Trophoblast cell (in vitro differentiated cells and primary cell): ENCODE data around the gene DYNLT1.

Source experiments
- DNase-seq, 2 donors: peaks; one replicate each; pipeline ENCODE4 v3.0.0-alpha.2; 2016
- H2AFZ ChIP-seq: 2 replicates; pipeline ENCODE4 v1.6.1; 2013; ENCODE audit warnings: low read length, moderate library complexity, mild to moderate bottlenecking; ENCODE audit not compliant: insufficient read depth, poor library complexity
- H2AK5ac ChIP-seq: 2 replicates; pipeline ENCODE4 v1.6.1; 2013; ENCODE audit warnings: mild to moderate bottlenecking, low read length
- H2BK120ac ChIP-seq: 2 replicates; pipeline ENCODE4 v1.6.1; 2013; ENCODE audit warnings: low read length, mild to moderate bottlenecking, moderate library complexity; ENCODE audit not compliant: insufficient read depth, poor library complexity
- H2BK12ac ChIP-seq: 2 replicates; pipeline ENCODE4 v1.6.1; 2013; ENCODE audit warnings: mild to moderate bottlenecking, low read length, moderate library complexity
- H2BK5ac ChIP-seq: 2 replicates; pipeline ENCODE4 v1.6.1; 2013; ENCODE audit warnings: low read length, low read depth, moderate library complexity, mild to moderate bottlenecking; ENCODE audit not compliant: poor library complexity
- H3K14ac ChIP-seq: 2 replicates; pipeline ENCODE4 v1.6.1; 2013; ENCODE audit warnings: mild to moderate bottlenecking, low read length
- H3K18ac ChIP-seq: 2 replicates; pipeline ENCODE4 v1.6.1; 2013; ENCODE audit warnings: mild to moderate bottlenecking, low read length
- H3K23ac ChIP-seq: 2 replicates; pipeline ENCODE4 v1.6.1; 2013; ENCODE audit warnings: low read length
- H3K27ac ChIP-seq: 2 replicates; pipeline ENCODE4 v1.5.1; 2013; ENCODE audit warnings: low read depth, mild to moderate bottlenecking, inconsistent platforms, low read length, moderate library complexity
- H3K27me3 ChIP-seq: 2 replicates; pipeline ENCODE4 v1.6.1; 2013; ENCODE audit warnings: inconsistent platforms, mild to moderate bottlenecking, low read length, moderate library complexity; ENCODE audit not compliant: insufficient read depth
- H3K36me3 ChIP-seq, 2 experiments: 1 replicate in 1 of 2; 2 replicates in 1 of 2; pipeline ENCODE4 v1.6.1; 2013; ENCODE audit warnings: low read length in 2 of 2, mild to moderate bottlenecking in 2 of 2, moderate library complexity in 1 of 2; ENCODE audit not compliant: insufficient read depth in 2 of 2, control insufficient read depth in 1 of 2
- H3K4ac ChIP-seq: 2 replicates; pipeline ENCODE4 v1.6.1; 2013; ENCODE audit warnings: low read depth, mild to moderate bottlenecking, low read length, moderate library complexity
- H3K4me1 ChIP-seq, 2 experiments: 1 replicate in 1 of 2; 2 replicates in 1 of 2; pipeline ENCODE4 v1.6.1; 2013; ENCODE audit warnings: low read length in 2 of 2, mild to moderate bottlenecking in 2 of 2, moderate library complexity in 1 of 2; ENCODE audit not compliant: insufficient read depth in 2 of 2, control insufficient read depth in 1 of 2
- H3K4me2 ChIP-seq: 2 replicates; pipeline ENCODE4 v1.6.1; 2013; ENCODE audit warnings: inconsistent platforms, mild to moderate bottlenecking, low read length, moderate library complexity
- H3K4me3 ChIP-seq: 2 replicates; pipeline ENCODE4 v1.5.1; 2013; ENCODE audit warnings: mild to moderate bottlenecking, low read depth, low read length, inconsistent platforms
- H3K79me1 ChIP-seq: one replicate; pipeline ENCODE4 v1.6.1; 2013; ENCODE audit warnings: low read length
- H3K79me2 ChIP-seq: 2 replicates; pipeline ENCODE4 v1.6.1; 2013; ENCODE audit warnings: low read length, mild to moderate bottlenecking; ENCODE audit not compliant: control insufficient read depth, insufficient read depth, poor library complexity
- H3K9ac ChIP-seq: 2 replicates; pipeline ENCODE4 v1.6.1; 2013; ENCODE audit warnings: mild to moderate bottlenecking, low read length
- H3K9me3 ChIP-seq: 2 replicates; pipeline ENCODE4 v1.6.1; 2013; ENCODE audit warnings: low read depth, mild to moderate bottlenecking, control low read depth, inconsistent platforms, low read length; ENCODE audit not compliant: insufficient read depth
- H4K12ac ChIP-seq: 2 replicates; pipeline ENCODE4 v1.6.1; 2013; ENCODE audit warnings: low read depth, mild to moderate bottlenecking, low read length, moderate library complexity
- H4K8ac ChIP-seq: 2 replicates; pipeline ENCODE4 v1.6.1; 2013; ENCODE audit warnings: low read depth, mild to moderate bottlenecking, low read length, moderate library complexity
- H4K91ac ChIP-seq: one replicate; pipeline ENCODE4 v1.6.1; 2013; ENCODE audit warnings: low read depth, mild to moderate bottlenecking, low read length, moderate library complexity
- WGBS: extraction: QIAGEN DNeasy Blood & Tissue Kit; methylation state at CpG from one replicate; pipeline ENCODE4 v1.1.7; 2013; ENCODE audit warnings: missing lambda C conversion rate; ENCODE audit not compliant: insufficient read length, insufficient coverage; ENCODE audit errors: extremely low coverage; 5-methylcytosine and 5-hydroxymethylcytosine counted together

Gene DYNLT1

GRCh38 chr6:158625881-158626305, 18.6 kb downstream of the DYNLT1 start:
- Histone ChIP-seq H3K79me2 (no peaks in the 10 kb centered on the region), H2BK5ac (no peak overlapping the region)

DNA sequence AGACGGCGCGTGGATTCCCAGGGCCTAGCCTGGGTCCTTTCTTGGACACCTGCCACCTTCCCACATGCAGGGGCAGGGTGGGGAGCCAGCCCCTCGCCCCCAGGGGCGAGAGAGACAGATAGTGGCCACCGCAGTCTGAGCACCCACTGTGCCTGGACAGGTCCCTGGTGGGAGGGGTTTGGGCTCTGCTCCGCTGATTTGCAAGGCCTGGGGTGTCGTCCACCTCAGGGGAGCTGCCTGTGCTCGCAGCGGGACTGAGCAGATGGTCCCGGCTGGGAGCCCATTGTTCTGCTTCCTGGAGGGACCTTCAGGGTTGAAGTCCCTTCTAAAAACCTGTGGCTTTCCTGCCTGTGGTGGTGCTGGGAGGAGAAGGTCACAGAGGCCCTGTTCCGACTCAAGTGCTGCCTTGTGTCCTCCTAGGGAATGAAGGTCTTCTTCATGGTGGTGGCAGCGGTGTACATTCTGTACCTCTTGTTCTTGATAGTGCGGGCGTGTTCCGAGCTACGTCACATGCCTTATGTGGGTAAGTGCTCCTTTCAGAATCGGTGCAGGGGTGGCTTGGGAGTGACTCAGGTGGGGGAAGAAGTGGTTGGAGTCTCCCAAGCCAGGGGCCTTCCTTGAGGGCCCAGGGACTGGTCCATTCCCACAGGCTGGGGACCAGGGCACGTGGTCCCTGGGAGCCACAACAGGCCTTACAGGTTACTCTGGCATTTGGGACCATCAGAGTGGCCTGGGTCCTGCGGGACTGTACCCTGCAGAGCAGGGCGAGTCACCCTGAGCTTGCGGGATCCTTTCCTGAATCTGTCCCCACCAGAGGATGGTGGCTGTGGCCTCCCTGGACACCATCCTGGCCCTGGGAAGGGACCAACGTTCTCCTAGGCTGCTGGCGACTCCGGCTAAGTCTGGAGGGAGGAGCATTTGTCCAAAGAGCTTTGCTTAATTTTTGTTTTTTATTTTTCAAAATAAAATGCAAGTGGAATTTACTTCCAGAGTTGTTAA, 19.6 kb downstream of the DYNLT1 start:
- Histone ChIP-seq H3K79me2 (no peaks in the 10 kb centered on the region), H2AFZ (no peak overlapping the region), H3K9me3 (no peaks in the 10 kb centered on the region), H3K36me3 (peaks cover 50 to 57% of the 10 kb centered on the region in 2 experiments), H3K4me3 (no peak overlapping the region), H3K27ac (no peak overlapping the region), H3K4me2 (no peak overlapping the region), H3K27me3 (no peaks in the 10 kb centered on the region), H2AK5ac (no peak overlapping the region), H4K8ac (no peak overlapping the region), H4K91ac (no peak overlapping the region), H3K14ac (no peak overlapping the region), H2BK120ac (no peak overlapping the region), H3K4me1 (no peaks in the 10 kb centered on the region), H3K18ac (no peak overlapping the region), H3K9ac (no peak overlapping the region), H2BK12ac (no peak overlapping the region), H2BK5ac (no peak overlapping the region), H3K23ac (no peak overlapping the region), H3K4ac (no peak overlapping the region), H4K12ac (no peak overlapping the region), H3K79me1 (no peaks in the 10 kb centered on the region)
- no CpG with 5 or more reads among the region's 25 CpGs for WGBS
- no peak for DNase-seq

More at GRCh38 chr6:158625881-158626305, 18.6 kb downstream of the DYNLT1 start:
- H3K4me2 ChIP-seq, result no peak overlapping the region
- H3K9ac ChIP-seq, result no peak overlapping the region
- H3K23ac ChIP-seq, result no peak overlapping the region
- H3K4me1 ChIP-seq, result no peaks in the 10 kb centered on the region
- peaks cover 46 to 59% of the 10 kb centered on the region in 2 experiments for H3K36me3 ChIP-seq
- H2AK5ac ChIP-seq, result no peak overlapping the region
- H3K18ac ChIP-seq, result no peak overlapping the region
- H3K14ac ChIP-seq, result no peak overlapping the region
- H2AFZ ChIP-seq, result no peak overlapping the region
- no peak overlapping the region for H3K27ac ChIP-seq
- H3K4ac ChIP-seq, result no peak overlapping the region
- H2BK12ac ChIP-seq, result no peak overlapping the region
- no peaks in the 10 kb centered on the region for H3K9me3 ChIP-seq
- no peaks in the 10 kb centered on the region for H3K27me3 ChIP-seq
- H3K79me1 ChIP-seq, result no peaks in the 10 kb centered on the region
- no peak overlapping the region for H4K8ac ChIP-seq
- WGBS, result no CpG with 5 or more reads among the region's 15 CpGs
- no peak overlapping the region for H2BK120ac ChIP-seq
- no peak overlapping the region for H4K12ac ChIP-seq
- no peak for DNase-seq
- no peak overlapping the region for H3K4me3 ChIP-seq
- H4K91ac ChIP-seq, result no peak overlapping the region

- Histone ChIP-seq H3K23ac (no peak overlapping the region), H2BK5ac (no peak overlapping the region), H4K12ac (no peak overlapping the region), H3K27me3 (no peaks in the 10 kb centered on the region), H4K91ac (no peak overlapping the region), H3K9me3 (no peaks in the 10 kb centered on the region), H2AFZ (no peak overlapping the region), H3K79me1 (no peaks in the 10 kb centered on the region), H3K79me2 (no peaks in the 10 kb centered on the region), H3K4me1 (no peaks in the 10 kb centered on the region), H3K27ac (no peak overlapping the region), H4K8ac (no peak overlapping the region), H2BK120ac (no peak overlapping the region), H3K14ac (no peak overlapping the region), H3K9ac (no peak overlapping the region), H3K18ac (no peak overlapping the region), H3K36me3 (peaks cover 38% of the 10 kb centered on the region in 2 experiments), H3K4ac (no peak overlapping the region), H3K4me3 (no peak overlapping the region), H2BK12ac (no peak overlapping the region), H2AK5ac (no peak overlapping the region), H3K4me2 (no peak overlapping the region)
- no CpG with 5 or more reads among the region's 10 CpGs for WGBS
- DNase-seq, result no peak
These were observed 21.9 kb downstream of the DYNLT1 start for GRCh38 chr6:158622545-158623190.

DNA sequence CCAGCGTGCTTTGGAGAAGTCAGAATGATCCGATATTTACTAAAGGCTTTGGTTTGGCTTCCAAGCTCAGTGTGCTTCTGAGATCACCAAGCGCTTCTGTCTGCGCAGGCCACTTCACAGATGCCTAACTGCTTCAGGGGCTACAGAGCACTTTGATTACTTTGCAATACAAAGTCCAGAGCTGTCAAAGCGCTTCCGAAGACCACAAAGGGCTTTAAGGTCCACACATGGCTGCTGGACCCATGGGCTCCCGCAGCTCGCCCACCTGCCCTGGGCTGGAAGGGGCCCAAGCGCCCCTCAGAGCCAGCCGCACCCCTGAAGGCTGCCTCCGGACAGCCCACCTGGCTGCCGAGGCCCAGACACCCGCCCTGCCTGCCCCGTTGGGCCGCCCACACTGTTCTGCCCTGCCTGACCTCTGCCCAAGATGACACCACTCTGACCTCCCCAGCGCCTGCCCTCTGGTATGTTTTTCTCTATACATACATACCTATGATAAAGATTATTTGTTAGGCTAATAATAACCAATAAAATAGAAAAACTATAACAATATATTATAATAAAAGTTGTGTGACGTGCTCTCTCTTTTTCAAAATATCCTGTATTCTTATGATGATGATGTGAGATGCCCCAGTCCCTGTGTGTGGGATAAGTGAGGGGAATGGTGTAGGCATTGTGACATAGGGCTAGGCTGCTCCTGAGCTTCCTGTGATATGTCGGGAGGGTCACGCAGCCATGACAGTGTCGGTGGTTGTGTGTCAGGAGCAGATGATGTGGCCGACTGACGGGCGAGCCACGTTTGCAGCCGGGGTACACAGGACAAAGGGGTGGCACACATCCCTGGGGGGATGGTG, 22.6 kb downstream of the DYNLT1 start:
- no peaks in the 10 kb centered on the region for H3K4me1 ChIP-seq
- H2AFZ ChIP-seq, result no peak overlapping the region
- H3K9me3 ChIP-seq, result no peaks in the 10 kb centered on the region
- H4K8ac ChIP-seq, result no peak overlapping the region
- no peak overlapping the region for H3K18ac ChIP-seq
- no peak overlapping the region for H3K4me3 ChIP-seq
- H2BK120ac ChIP-seq, result no peak overlapping the region
- H3K9ac ChIP-seq, result no peak overlapping the region
- no peak overlapping the region for H3K23ac ChIP-seq
- no peak overlapping the region for H3K27ac ChIP-seq
- H3K36me3 ChIP-seq, result peaks cover 31% of the 10 kb centered on the region in 2 experiments
- H3K79me1 ChIP-seq, result no peaks in the 10 kb centered on the region
- H3K79me2 ChIP-seq, result no peaks in the 10 kb centered on the region
- H3K4ac ChIP-seq, result no peak overlapping the region
- DNase-seq, result no peak
- H2BK12ac ChIP-seq, result no peak overlapping the region
- no peak overlapping the region for H4K12ac ChIP-seq
- WGBS, result no CpG with 5 or more reads among the region's 25 CpGs
- H3K4me2 ChIP-seq, result no peak overlapping the region
- H4K91ac ChIP-seq, result no peak overlapping the region
- H3K27me3 ChIP-seq, result no peaks in the 10 kb centered on the region
- no peak overlapping the region for H3K14ac ChIP-seq
- H2AK5ac ChIP-seq, result no peak overlapping the region
- H2BK5ac ChIP-seq, result no peak overlapping the region
